BLaER1 (cell line): Measurements from ENCODE around the gene ENGASE.

Experiments
- H3K27ac ChIP-seq: shearing (Covaris generic); formaldehyde crosslinking; 2 replicates; pipeline ENCODE4 v1.8.1; 2022
- H3K27me3 ChIP-seq: shearing (Covaris generic); formaldehyde crosslinking; 2 replicates; pipeline ENCODE4 v1.8.1; 2022
- H3K36me3 ChIP-seq: shearing (Covaris generic); formaldehyde crosslinking; 2 replicates; pipeline ENCODE4 v1.8.1; 2022
- H3K4me1 ChIP-seq: shearing (Covaris generic); formaldehyde crosslinking; 2 replicates; pipeline ENCODE4 v1.8.1; 2022
- H3K4me2 ChIP-seq: shearing (Covaris generic); formaldehyde crosslinking; 2 replicates; pipeline ENCODE4 v1.8.1; 2022
- H3K4me3 ChIP-seq: shearing (Covaris generic); formaldehyde crosslinking; 2 replicates; pipeline ENCODE4 v1.8.1; 2022
- H3K9ac ChIP-seq: shearing (Covaris generic); formaldehyde crosslinking; 2 replicates; pipeline ENCODE4 v1.8.1; 2022
- H3K9me3 ChIP-seq: shearing (Covaris generic); formaldehyde crosslinking; 2 replicates; pipeline ENCODE4 v1.8.1; 2022
- H4K20me1 ChIP-seq: shearing (Covaris generic); formaldehyde crosslinking; 2 replicates; pipeline ENCODE4 v1.8.1; 2022
- Cebpa-rat ChIP-seq: shearing (Covaris generic); IDR thresholded peaks from 2 replicates; pipeline ENCODE4 v1.8.1; 2022

Gene ENGASE

GRCh38 chr17:79054200-79054960, 20.2 kb upstream of the ENGASE start:
- no peak for TF ChIP-seq Cebpa-rat
- no peak overlapping the region for H3K27ac ChIP-seq

GRCh38 chr17:79055197-79055596, 19.4 kb upstream of the ENGASE start:
- H3K36me3 ChIP-seq: no peaks in the 10 kb centered on the region
- no peaks in the 10 kb centered on the region for H4K20me1 ChIP-seq
- no peak overlapping the region for H3K4me3 ChIP-seq
- peaks cover 15% of the 10 kb centered on the region; the same call in 1 of the 2 replicates for H3K4me1 ChIP-seq
- TF ChIP-seq Cebpa-rat: no peak
- no peaks in the 10 kb centered on the region for H3K27me3 ChIP-seq
- no peak overlapping the region for H3K9ac ChIP-seq
- peaks cover 18% of the 10 kb centered on the region for H3K9me3 ChIP-seq
- H3K4me2 ChIP-seq: no peak overlapping the region
- H3K27ac ChIP-seq: no peak overlapping the region

More at GRCh38 chr17:79054200-79054960, 20.2 kb upstream of the ENGASE start:
- Histone ChIP-seq H3K9ac (no peak overlapping the region), H3K4me2 (no peak overlapping the region), H3K4me3 (no peak overlapping the region), H3K9me3 (peaks cover 18% of the 10 kb centered on the region), H4K20me1 (no peaks in the 10 kb centered on the region), H3K27me3 (no peaks in the 10 kb centered on the region), H3K36me3 (no peaks in the 10 kb centered on the region), H3K4me1 (peaks cover 21% of the 10 kb centered on the region)

GRCh38 chr17:79057737-79058385, 16.8 kb upstream of the ENGASE start:
- no peak overlapping the region for H3K9ac ChIP-seq
- no peak overlapping the region for H3K4me2 ChIP-seq
- H3K27ac ChIP-seq: no peak overlapping the region
- H3K36me3 ChIP-seq: no peaks in the 10 kb centered on the region
- no peaks in the 10 kb centered on the region for H4K20me1 ChIP-seq
- H3K27me3 ChIP-seq: no peaks in the 10 kb centered on the region
- TF ChIP-seq Cebpa-rat: no peak
- no peak overlapping the region for H3K4me3 ChIP-seq
- H3K9me3 ChIP-seq: peaks cover 18% of the 10 kb centered on the region
- peaks cover 15% of the 10 kb centered on the region; the same call in 1 of the 2 replicates for H3K4me1 ChIP-seq

- peaks cover 24% of the 10 kb centered on the region for H3K4me1 ChIP-seq
Observed at GRCh38 chr17:79062691-79063090, 11.9 kb upstream of the ENGASE start.

GRCh38 chr17:79064026-79064425, 10.6 kb upstream of the ENGASE start:
- Histone ChIP-seq H3K4me2 (peak overlapping the region; percentile 13; the same call in 1 of the 2 replicates), H3K36me3 (no peaks in the 10 kb centered on the region), H3K27me3 (no peaks in the 10 kb centered on the region), H3K4me1 (peaks cover 18% of the 10 kb centered on the region), H3K4me3 (no peak overlapping the region), H3K27ac (no peak overlapping the region), H3K9ac (no peak overlapping the region), H3K9me3 (no peaks in the 10 kb centered on the region), H4K20me1 (no peaks in the 10 kb centered on the region)
- no peak for TF ChIP-seq Cebpa-rat

More at GRCh38 chr17:79062691-79063090, 11.9 kb upstream of the ENGASE start:
- no peak for TF ChIP-seq Cebpa-rat
- no peak overlapping the region for H3K4me2 ChIP-seq
- H3K4me3 ChIP-seq: no peak overlapping the region
- H3K36me3 ChIP-seq: no peaks in the 10 kb centered on the region
- H3K27me3 ChIP-seq: no peaks in the 10 kb centered on the region
- H3K9me3 ChIP-seq: no peaks in the 10 kb centered on the region
- no peak overlapping the region for H3K27ac ChIP-seq
- no peaks in the 10 kb centered on the region for H4K20me1 ChIP-seq
- H3K9ac ChIP-seq: no peak overlapping the region

GRCh38 chr17:79065105-79065670, 9.4 kb upstream of the ENGASE start:
- no peaks in the 10 kb centered on the region for H4K20me1 ChIP-seq
- TF ChIP-seq Cebpa-rat: no peak
- no peak overlapping the region for H3K4me2 ChIP-seq
- H3K4me1 ChIP-seq: peaks cover 13% of the 10 kb centered on the region
- H3K9me3 ChIP-seq: no peaks in the 10 kb centered on the region
- H3K9ac ChIP-seq: no peak overlapping the region
- no peaks in the 10 kb centered on the region for H3K27me3 ChIP-seq
- no peak overlapping the region for H3K27ac ChIP-seq
- no peak overlapping the region for H3K4me3 ChIP-seq
- H3K36me3 ChIP-seq: no peaks in the 10 kb centered on the region

GRCh38 chr17:79066963-79067362, 7.7 kb upstream of the ENGASE start:
- no peak for TF ChIP-seq Cebpa-rat
- H3K27me3 ChIP-seq: no peaks in the 10 kb centered on the region
- no peak overlapping the region for H3K4me3 ChIP-seq
- H4K20me1 ChIP-seq: no peaks in the 10 kb centered on the region
- no peak overlapping the region for H3K27ac ChIP-seq
- H3K9ac ChIP-seq: no peak overlapping the region
- no peaks in the 10 kb centered on the region for H3K36me3 ChIP-seq
- no peak overlapping the region for H3K4me2 ChIP-seq
- H3K4me1 ChIP-seq: peaks cover 13% of the 10 kb centered on the region
- no peaks in the 10 kb centered on the region for H3K9me3 ChIP-seq

- Histone ChIP-seq H3K9ac (no peak overlapping the region), H3K36me3 (no peaks in the 10 kb centered on the region), H3K4me2 (no peak overlapping the region), H3K27ac (no peak overlapping the region), H3K27me3 (no peaks in the 10 kb centered on the region), H3K9me3 (no peaks in the 10 kb centered on the region), H4K20me1 (peaks cover 3% of the 10 kb centered on the region; the same call in 1 of the 2 replicates), H3K4me3 (no peak overlapping the region), H3K4me1 (peaks cover 8% of the 10 kb centered on the region)
- no peak for TF ChIP-seq Cebpa-rat
Observed at GRCh38 chr17:79070266-79070880, 4.3 kb upstream of the ENGASE start.

- Histone ChIP-seq H3K4me2 (no peak overlapping the region), H3K4me3 (no peak overlapping the region), H3K36me3 (no peaks in the 10 kb centered on the region), H3K27me3 (no peaks in the 10 kb centered on the region), H3K4me1 (peaks cover 17% of the 10 kb centered on the region), H3K27ac (no peak overlapping the region), H4K20me1 (peaks cover 11% of the 10 kb centered on the region), H3K9ac (no peak overlapping the region), H3K9me3 (no peaks in the 10 kb centered on the region)
- no peak for TF ChIP-seq Cebpa-rat
Observed at GRCh38 chr17:79071161-79071740, 3.4 kb upstream of the ENGASE start.
